DMS79 treated with DMSO at 0.1 percent for 48 hours (cell line): ENCODE results near the gene CCDC152.
A peak's percentile ranks its signal among the peaks of the same experiment; 100 is the strongest.
"Not testable (repeated sequence)": the region's sequence is repeated elsewhere in the genome, so short reads cannot be mapped to it uniquely, and the experiment has no call there.

ENCODE experiments used
- DNase-seq: peaks from one replicate; lab custom pipeline; 2025; lab: John Stamatoyannopoulos, UW

The CCDC152 gene

DNA sequence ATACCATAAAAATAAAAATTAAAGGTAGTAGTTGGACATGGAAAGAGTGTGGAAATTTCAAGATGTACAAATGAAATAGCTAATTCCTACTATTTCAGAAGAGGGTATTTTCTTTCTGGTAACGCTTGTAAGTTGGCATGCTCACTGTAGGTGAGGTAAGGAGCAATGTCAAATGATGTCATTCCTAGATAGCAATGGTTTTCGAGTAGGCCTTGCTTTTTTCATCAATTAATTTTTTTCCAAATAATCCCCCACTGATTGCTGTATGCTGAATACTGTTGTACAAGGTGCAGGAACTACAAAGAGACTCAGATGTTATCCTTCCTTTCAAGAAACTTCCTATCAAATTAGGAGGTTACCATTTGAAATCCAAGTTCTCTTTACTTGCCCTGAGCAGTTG lies 56.0 kb downstream of the CCDC152 start:
- DNase-seq: no peak

- DNase-seq: no peak
Measured at GRCh38 chr5:42813533-42813932, 56.9 kb downstream of the CCDC152 start.

GRCh38 chr5:42816546-42816945 lies 59.9 kb downstream of the CCDC152 start:
- DNase-seq: not testable (repeated sequence)

- DNase-seq: no peak
Measured at GRCh38 chr5:42819745-42820144, 63.1 kb downstream of the CCDC152 start.

GRCh38 chr5:42822548-42822947 lies 65.9 kb downstream of the CCDC152 start:
- no peak for DNase-seq

- DNase-seq: no peak
Measured at GRCh38 chr5:42824347-42824976, 67.8 kb downstream of the CCDC152 start.

DNA sequence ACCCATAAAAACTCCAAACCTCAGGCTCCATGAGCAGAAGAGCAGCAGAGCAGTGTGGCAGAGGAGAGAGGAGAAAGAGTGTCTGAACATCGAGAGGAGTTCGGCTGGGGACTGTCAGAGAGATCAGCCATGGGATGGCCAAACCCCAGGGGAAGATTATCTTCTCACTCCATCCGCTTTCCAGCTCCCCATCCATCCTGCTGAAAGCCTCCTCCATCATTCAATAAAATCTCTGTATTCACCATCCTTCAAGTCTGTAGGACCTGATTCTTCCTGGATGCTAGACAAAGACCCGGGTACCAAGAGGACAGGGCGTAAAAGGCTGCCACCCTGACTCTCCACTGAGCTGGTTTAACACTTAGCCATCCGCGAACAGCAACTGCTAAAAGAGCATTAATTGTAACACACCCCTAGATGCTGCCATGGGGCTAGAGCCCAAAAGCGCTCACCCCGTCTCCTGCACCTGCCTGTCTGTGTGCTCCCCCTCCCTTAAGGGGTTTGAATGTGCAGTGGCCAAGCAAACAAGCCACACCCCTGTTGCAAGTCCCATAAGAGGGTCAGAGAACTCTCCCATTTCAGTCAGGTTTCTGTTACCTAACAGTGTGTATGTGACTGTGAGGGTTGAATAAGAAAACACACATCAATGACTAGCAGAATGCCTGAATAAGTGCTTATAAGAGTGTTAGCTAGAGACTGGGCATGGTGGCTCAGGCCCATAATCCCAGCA lies 69.0 kb downstream of the CCDC152 start:
- no peak for DNase-seq

- DNase-seq: no peak
Measured at GRCh38 chr5:42826757-42827515, 70.3 kb downstream of the CCDC152 start.

DNA sequence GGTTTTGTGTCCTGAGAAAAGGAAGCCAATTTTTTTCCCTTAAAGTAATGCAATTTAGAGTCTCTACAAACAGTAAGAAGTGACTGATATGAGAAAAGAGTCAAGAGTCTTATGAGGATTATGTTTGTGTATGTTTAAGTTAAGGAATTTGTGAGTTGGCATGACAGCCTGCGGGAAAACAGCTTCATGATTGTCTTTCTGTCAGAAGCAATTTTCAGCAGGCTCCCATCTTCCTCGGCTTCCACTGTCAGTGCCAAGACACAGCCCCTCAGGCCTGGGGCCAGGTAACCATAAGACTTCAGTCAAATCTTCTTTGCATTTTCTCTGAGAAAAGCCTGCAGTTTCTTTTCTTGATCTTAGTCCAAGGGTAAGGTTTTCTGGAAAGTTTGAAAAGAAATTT lies 72.1 kb downstream of the CCDC152 start:
- DNase-seq: no peak

- DNase-seq: no peak
Measured at GRCh38 chr5:42830924-42831323, 74.3 kb downstream of the CCDC152 start.

- DNase-seq: no peak
Measured at GRCh38 chr5:42832060-42832459, 75.4 kb downstream of the CCDC152 start.

- DNase-seq: no peak
Measured at GRCh38 chr5:42836070-42836769, 79.6 kb downstream of the CCDC152 start.

DNA sequence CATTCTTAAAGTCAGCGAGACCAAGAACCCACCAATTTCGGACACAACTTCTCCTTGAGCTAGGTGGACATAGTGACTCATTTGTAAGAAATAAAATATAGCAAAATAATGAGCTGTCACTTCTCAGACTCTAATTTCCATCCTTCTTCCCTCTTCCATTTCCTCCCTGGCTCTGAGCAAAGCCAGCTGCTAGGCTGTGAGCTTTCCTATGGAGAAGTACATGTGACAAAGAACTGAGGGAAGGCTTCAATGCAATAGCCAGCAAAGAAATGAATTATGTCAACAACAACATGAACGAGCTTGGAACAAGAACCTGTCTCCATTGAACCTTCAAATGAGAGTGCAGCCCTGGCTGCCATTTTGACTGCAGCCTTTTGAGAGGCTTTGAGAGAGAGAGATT lies 81.0 kb downstream of the CCDC152 start:
- no peak for DNase-seq

- no peak for DNase-seq
Measured at GRCh38 chr5:42839196-42839595, 82.6 kb downstream of the CCDC152 start.

DNA sequence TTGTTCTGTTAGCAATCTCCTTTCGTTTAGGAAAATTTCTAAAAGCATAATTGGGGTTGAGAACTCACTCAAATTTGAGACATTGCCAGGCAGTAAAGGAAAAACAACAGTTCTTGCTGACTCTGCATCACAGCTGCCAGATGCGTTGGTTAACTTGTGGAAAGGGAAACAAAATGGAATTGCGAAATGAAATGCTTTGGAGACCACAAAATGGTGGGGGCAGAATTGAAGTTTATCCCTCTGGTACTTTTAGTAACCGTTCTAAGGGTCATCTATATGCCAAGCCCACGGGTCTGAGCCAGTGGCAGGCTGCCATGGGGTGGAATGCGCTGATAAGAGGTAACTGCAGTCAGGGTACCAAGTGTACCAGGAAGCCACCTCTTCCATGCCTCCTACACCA lies 83.7 kb downstream of the CCDC152 start:
- DNase-seq: peak; percentile 36

DNA sequence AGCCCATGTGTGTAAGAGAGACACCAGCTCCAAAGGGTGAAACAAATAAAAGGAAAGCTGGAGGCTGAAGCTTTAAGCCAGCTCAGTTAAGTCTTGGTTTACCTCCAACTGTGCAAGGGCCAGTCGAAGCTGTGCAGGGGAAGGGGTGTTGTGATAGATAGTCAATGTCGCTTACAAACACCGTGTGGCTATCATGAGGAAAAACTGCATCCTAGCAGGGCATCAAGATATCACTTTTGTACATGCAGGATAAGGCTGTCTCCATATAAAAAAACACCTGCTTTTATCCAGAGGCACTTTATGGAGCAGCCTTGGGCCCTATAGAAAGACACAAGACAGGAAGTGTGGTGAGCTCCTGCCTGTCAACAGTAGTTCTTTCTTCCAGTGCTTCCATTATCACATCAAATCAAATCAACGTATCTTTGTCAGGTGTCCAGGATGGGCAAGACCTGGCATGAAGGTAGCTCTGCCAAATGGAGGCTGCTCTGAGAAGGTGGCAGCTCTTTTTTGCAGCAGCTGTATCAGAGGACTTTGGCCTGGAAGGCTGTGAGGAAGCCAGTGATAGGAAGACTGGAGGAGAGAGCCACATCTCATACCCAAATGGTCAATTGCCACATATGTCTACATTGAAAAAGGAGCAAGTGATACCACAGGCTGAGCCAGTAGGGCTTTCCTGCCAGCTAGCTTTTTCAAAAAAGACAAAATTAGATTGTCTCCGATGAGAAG lies 84.4 kb downstream of the CCDC152 start:
- DNase-seq: no peak

GRCh38 chr5:42842921-42843641 lies 86.5 kb downstream of the CCDC152 start:
- DNase-seq: no peak

GRCh38 chr5:42843675-42844292 lies 87.2 kb downstream of the CCDC152 start:
- no peak for DNase-seq

DNA sequence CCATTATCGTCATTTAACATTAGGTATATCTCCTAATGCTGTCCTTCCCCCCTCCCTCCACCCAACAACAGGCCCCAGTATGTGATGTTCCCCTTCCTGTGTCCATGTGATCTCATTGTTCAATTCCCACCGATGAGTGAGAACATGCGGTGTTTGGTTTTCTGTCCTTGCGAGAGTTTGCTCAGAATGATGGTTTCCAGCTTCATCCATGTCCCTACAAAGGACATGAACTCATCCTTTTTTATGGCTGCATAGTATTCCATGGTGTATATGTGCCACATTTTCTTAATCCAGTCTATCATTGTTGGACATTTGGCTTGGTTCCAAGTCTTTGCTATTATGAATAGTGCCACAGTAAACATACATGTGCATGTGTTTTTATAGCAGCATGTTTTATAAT lies 87.8 kb downstream of the CCDC152 start:
- DNase-seq: not testable (repeated sequence)

DNA sequence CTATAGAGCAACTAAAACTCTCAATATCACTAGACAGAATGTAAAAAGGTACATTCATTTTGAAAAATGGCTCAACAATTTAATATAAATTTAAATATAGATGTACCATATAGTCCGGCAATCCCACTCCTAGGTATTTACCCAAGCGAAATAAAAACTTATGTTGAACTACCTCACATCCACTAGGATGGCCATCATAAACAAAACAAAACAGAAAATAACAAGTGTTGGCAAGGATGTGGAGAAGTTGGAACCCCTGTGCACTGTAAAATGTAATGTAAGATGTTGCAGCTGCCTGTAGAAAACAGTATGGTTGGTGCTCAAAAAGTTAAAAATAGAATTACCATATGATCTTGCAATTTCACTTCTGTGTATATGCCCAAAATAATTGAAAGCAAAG lies 91.9 kb downstream of the CCDC152 start:
- no peak for DNase-seq

GRCh38 chr5:42851481-42851880 lies 94.9 kb downstream of the CCDC152 start:
- no peak for DNase-seq
